BLaER1 (cell line): ENCODE measurements around the gene MRGPRX2.

ENCODE experiments used
- H3K27ac ChIP-seq: shearing (Covaris generic); formaldehyde crosslinking; 2 replicates; pipeline ENCODE4 v1.8.1; 2022
- H3K27me3 ChIP-seq: shearing (Covaris generic); formaldehyde crosslinking; 2 replicates; pipeline ENCODE4 v1.8.1; 2022
- H3K36me3 ChIP-seq: shearing (Covaris generic); formaldehyde crosslinking; 2 replicates; pipeline ENCODE4 v1.8.1; 2022
- H3K4me1 ChIP-seq: shearing (Covaris generic); formaldehyde crosslinking; 2 replicates; pipeline ENCODE4 v1.8.1; 2022
- H3K4me2 ChIP-seq: shearing (Covaris generic); formaldehyde crosslinking; 2 replicates; pipeline ENCODE4 v1.8.1; 2022
- H3K4me3 ChIP-seq: shearing (Covaris generic); formaldehyde crosslinking; 2 replicates; pipeline ENCODE4 v1.8.1; 2022
- H3K9ac ChIP-seq: shearing (Covaris generic); formaldehyde crosslinking; 2 replicates; pipeline ENCODE4 v1.8.1; 2022
- H3K9me3 ChIP-seq: shearing (Covaris generic); formaldehyde crosslinking; 2 replicates; pipeline ENCODE4 v1.8.1; 2022
- H4K20me1 ChIP-seq: shearing (Covaris generic); formaldehyde crosslinking; 2 replicates; pipeline ENCODE4 v1.8.1; 2022
- Cebpa-rat ChIP-seq: shearing (Covaris generic); IDR thresholded peaks from 2 replicates; pipeline ENCODE4 v1.8.1; 2022

Gene MRGPRX2

DNA sequence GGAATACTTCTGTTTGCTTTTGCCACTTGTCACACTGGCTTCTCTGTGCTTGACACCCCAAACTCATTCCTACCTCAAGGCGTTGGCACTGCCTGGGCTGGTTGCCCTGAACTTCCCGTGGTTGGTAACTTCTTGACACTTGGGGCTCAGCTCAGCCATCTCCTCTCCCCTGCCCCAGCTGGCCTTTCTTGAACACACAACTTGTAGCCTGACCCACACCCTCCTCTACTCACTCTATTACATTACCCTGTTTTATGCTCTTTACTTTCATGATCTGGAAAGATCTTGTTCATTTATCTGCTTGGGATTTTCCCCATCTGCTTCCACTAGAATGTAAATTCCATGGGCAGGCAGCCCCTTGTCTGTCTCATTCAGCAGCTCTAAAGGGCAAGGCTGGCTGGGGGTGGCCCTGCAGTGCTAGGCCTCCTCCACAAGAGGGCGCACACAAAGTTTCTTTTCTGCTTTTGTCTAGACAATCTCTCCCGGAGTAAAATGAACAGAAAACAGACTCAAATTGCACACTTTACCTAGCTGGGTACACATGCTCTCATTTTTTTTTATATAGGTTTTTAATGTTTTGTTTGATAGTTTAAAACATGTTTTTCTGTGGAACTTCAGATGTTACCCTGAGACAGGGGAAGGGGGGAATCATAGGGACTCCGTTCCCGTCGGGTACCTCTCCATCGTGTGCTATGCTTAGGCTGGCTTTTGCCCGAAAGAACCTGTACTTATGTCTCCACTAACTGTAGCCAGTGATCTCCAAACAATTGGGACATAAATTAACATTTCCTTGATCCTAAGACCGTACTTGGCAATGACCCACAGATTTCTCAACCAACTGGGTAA lies 16.4 kb upstream of the MRGPRX2 start:
- Histone ChIP-seq H3K36me3 (no peaks in the 10 kb centered on the region), H3K4me3 (no peak overlapping the region), H3K27ac (no peak overlapping the region), H3K27me3 (no peaks in the 10 kb centered on the region), H3K9me3 (no peaks in the 10 kb centered on the region), H3K9ac (no peak overlapping the region), H4K20me1 (no peaks in the 10 kb centered on the region), H3K4me1 (no peaks in the 10 kb centered on the region), H3K4me2 (no peak overlapping the region)
- TF ChIP-seq Cebpa-rat = no peak

- H3K9ac ChIP-seq = no peak overlapping the region
- no peaks in the 10 kb centered on the region for H3K27me3 ChIP-seq
- H3K4me3 ChIP-seq = no peak overlapping the region
- no peak for TF ChIP-seq Cebpa-rat
- H3K36me3 ChIP-seq = no peaks in the 10 kb centered on the region
- H3K4me1 ChIP-seq = no peaks in the 10 kb centered on the region
- H3K9me3 ChIP-seq = no peaks in the 10 kb centered on the region
- H3K4me2 ChIP-seq = no peak overlapping the region
- H3K27ac ChIP-seq = no peak overlapping the region
- H4K20me1 ChIP-seq = no peaks in the 10 kb centered on the region
Observed at GRCh38 chr11:19075636-19076035, 15.1 kb upstream of the MRGPRX2 start.

DNA sequence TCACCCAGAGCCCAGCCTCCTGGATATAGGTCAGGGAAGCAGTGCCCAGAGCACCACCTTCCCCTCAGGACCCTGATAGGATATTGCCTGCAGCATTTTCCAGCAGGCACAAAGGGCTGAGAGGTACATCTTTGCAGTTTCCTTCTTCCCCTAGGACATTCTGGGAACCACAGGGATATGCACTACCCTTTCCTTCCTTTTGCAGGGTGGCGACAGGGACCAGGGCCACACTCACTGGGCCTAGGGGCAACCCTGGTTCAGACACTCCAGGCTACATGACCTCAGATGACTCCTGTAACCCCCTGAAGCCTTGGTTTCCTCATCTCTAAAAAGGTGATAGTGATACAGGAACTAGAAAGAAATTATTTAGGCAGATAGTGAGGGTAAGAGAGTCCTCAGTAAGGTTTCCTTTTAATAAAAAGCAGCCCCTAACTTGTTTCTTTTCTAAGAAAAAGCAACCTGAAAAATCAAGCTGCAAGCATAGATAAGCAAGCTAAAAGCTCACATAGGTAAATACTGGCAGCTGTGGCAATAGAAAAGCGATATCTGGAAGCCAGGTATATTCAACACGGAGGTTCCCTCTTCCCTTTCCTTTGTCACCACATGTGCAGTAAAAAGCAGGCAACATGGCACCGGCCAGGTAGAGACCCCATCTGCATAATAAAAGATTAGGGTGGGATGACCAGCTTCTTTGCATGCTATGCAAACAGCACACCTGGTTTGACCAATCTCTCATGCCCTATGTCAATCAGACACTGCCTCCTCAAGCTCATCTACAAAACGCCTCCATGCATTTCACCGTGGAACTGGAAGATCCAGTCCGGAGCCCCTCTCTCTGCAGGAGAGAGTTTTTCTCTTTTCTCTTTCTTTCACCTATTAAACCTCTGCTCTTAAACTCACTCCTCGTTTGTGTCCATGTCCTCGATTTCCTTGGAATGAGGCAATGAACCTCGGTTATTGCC lies 13.2 kb upstream of the MRGPRX2 start:
- Histone ChIP-seq H4K20me1 (no peaks in the 10 kb centered on the region), H3K4me1 (no peaks in the 10 kb centered on the region), H3K9ac (no peak overlapping the region), H3K27ac (no peak overlapping the region), H3K36me3 (no peaks in the 10 kb centered on the region), H3K4me3 (no peak overlapping the region), H3K4me2 (no peak overlapping the region), H3K27me3 (no peaks in the 10 kb centered on the region), H3K9me3 (peaks cover 6% of the 10 kb centered on the region)
- TF ChIP-seq Cebpa-rat = no peak

DNA sequence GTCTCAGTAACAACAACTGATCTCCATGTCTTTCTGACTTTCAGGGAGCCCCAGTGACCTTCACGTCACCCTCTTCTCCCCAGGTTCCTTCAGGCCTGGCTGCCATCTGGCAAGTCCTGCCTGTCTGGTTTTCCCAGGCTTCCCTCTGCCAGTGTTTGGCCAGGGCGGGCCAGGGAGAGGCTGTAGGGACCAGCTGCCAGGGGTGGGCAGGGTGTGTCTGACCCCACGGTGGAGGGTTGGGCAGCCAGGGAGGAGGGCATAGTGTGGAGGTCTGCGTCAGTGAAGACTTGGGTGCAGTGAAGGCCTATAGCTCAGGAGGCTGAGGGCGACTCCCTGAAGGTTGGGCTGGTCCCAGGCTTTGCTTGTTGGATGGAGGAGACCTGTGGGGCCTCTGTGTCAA lies 11.9 kb upstream of the MRGPRX2 start:
- no peaks in the 10 kb centered on the region for H3K36me3 ChIP-seq
- H3K4me1 ChIP-seq = no peaks in the 10 kb centered on the region
- H3K27ac ChIP-seq = no peak overlapping the region
- H3K9ac ChIP-seq = no peak overlapping the region
- no peak for TF ChIP-seq Cebpa-rat
- no peak overlapping the region for H3K4me2 ChIP-seq
- H4K20me1 ChIP-seq = no peaks in the 10 kb centered on the region
- no peaks in the 10 kb centered on the region for H3K27me3 ChIP-seq
- H3K9me3 ChIP-seq = peaks cover 11% of the 10 kb centered on the region
- no peak overlapping the region for H3K4me3 ChIP-seq

GRCh38 chr11:19071255-19071654 lies 10.7 kb upstream of the MRGPRX2 start:
- Histone ChIP-seq H3K9ac (no peak overlapping the region), H3K4me2 (peak overlapping the region; percentile 36; the same call in 1 of the 2 replicates), H3K27ac (no peak overlapping the region), H3K36me3 (no peaks in the 10 kb centered on the region), H3K4me3 (no peak overlapping the region), H4K20me1 (no peaks in the 10 kb centered on the region), H3K9me3 (peaks cover 11% of the 10 kb centered on the region), H3K4me1 (no peaks in the 10 kb centered on the region), H3K27me3 (no peaks in the 10 kb centered on the region)
- TF ChIP-seq Cebpa-rat = no peak

- Histone ChIP-seq H3K4me3 (no peak overlapping the region), H3K27me3 (no peaks in the 10 kb centered on the region), H4K20me1 (no peaks in the 10 kb centered on the region), H3K4me1 (peaks cover 33% of the 10 kb centered on the region), H3K4me2 (peak overlapping the region; percentile 55), H3K27ac (no peak overlapping the region), H3K36me3 (no peaks in the 10 kb centered on the region), H3K9ac (no peak overlapping the region), H3K9me3 (no peaks in the 10 kb centered on the region)
- TF ChIP-seq Cebpa-rat = no peak
Observed at GRCh38 chr11:19059833-19060232, 684 bp downstream of the MRGPRX2 start.

- Histone ChIP-seq H3K27ac (no peak overlapping the region), H4K20me1 (no peaks in the 10 kb centered on the region), H3K27me3 (no peaks in the 10 kb centered on the region), H3K4me1 (peaks cover 33% of the 10 kb centered on the region), H3K4me2 (no peak overlapping the region), H3K9ac (no peak overlapping the region), H3K36me3 (no peaks in the 10 kb centered on the region), H3K4me3 (no peak overlapping the region), H3K9me3 (no peaks in the 10 kb centered on the region)
- TF ChIP-seq Cebpa-rat = no peak
Observed at GRCh38 chr11:19055905-19056304, 4.6 kb downstream of the MRGPRX2 start.

DNA sequence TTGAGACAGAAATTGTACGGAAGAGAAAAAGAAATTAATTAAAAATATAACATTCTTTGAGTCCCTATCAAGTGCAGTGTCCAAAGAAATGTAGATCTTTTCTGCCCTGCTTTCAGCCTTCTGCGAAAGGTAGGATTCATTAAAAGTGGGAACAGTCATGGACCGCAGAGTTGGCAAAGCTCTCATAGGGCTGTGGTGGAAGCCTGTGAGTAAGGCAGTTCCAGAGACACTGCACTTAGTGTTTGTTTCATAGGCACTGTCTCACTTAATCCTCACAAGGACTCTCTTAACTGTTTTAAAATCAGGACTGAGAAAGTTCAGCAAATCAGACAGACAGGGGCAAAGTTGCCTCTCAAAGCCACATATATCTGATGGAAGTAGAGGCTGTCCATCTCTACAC lies 5.5 kb downstream of the MRGPRX2 start:
- H3K36me3 ChIP-seq = no peaks in the 10 kb centered on the region
- no peak overlapping the region for H3K27ac ChIP-seq
- no peak overlapping the region for H3K4me2 ChIP-seq
- H3K9ac ChIP-seq = no peak overlapping the region
- no peaks in the 10 kb centered on the region for H4K20me1 ChIP-seq
- no peak for TF ChIP-seq Cebpa-rat
- H3K27me3 ChIP-seq = no peaks in the 10 kb centered on the region
- no peak overlapping the region for H3K4me3 ChIP-seq
- peaks cover 25% of the 10 kb centered on the region for H3K4me1 ChIP-seq
- H3K9me3 ChIP-seq = no peaks in the 10 kb centered on the region

DNA sequence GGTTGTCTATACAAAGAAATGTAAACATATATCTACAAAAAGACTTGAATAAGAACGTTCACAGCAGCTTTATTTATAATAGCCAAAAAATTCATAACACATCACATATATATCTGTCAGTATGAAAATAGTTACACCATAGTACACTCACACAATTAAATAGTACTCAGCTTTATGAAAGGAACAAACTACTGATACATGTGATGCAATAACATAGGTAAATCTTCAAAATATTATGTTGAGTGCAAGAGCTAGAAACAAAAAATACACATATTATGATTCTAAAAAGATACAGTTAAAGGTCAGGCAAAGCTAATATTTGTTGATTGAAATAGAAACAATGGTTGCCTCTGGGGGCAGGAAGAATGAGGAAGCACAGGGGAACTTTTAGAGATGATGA lies 6.6 kb downstream of the MRGPRX2 start:
- Histone ChIP-seq H3K9me3 (no peaks in the 10 kb centered on the region), H3K36me3 (no peaks in the 10 kb centered on the region), H3K4me3 (no peak overlapping the region), H3K4me2 (no peak overlapping the region), H3K4me1 (peaks cover 18% of the 10 kb centered on the region; the same call in 1 of the 2 replicates), H3K27me3 (no peaks in the 10 kb centered on the region), H3K27ac (no peak overlapping the region), H4K20me1 (no peaks in the 10 kb centered on the region), H3K9ac (no peak overlapping the region)
- no peak for TF ChIP-seq Cebpa-rat

DNA sequence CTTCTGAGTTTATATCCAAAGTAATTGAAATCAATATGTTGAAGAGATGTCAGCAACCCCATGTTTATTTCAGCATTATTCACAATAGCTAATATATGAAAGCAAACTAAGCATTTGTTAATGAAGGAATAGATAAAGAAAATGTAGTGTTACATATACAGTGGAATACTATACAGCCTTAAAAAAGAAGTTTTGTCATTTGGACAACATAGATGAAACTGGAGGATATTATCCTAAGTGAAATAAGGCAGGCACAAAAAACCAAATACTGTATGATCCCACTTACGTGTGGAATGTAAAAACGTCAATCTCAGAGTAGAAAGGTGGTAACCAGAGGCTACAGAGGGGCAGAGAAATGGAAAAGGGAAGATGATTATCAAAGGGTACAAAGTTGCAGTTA lies 10.2 kb downstream of the MRGPRX2 start:
- H3K27ac ChIP-seq = no peak overlapping the region
- no peak overlapping the region for H3K4me3 ChIP-seq
- no peak overlapping the region for H3K4me2 ChIP-seq
- H3K4me1 ChIP-seq = peaks cover 10% of the 10 kb centered on the region; the same call in 1 of the 2 replicates
- no peaks in the 10 kb centered on the region for H3K27me3 ChIP-seq
- H4K20me1 ChIP-seq = no peaks in the 10 kb centered on the region
- no peaks in the 10 kb centered on the region for H3K9me3 ChIP-seq
- no peak overlapping the region for H3K9ac ChIP-seq
- no peaks in the 10 kb centered on the region for H3K36me3 ChIP-seq
- no peak for TF ChIP-seq Cebpa-rat
